GM20431 (cell line): ENCODE data around the gene GPR107.

Experiments
- in situ Hi-C: fragments of 300-500 bp; cut with MseI, MboI; formaldehyde crosslinking; loops from one replicate; pipeline ENCODE4 v1.15.0; 2020; ENCODE audit warnings: low sequenced_read_pairs; ENCODE audit not compliant: unreplicated experiment

Gene GPR107

GRCh38 chr9:130126721-130127433, 73.2 kb downstream of the GPR107 start:
- in situ Hi-C loops = no loop called here

GRCh38 chr9:130128251-130128650, 74.5 kb downstream of the GPR107 start:
- in situ Hi-C loops = no loop called here

- in situ Hi-C loops = no loop called here
Observed at GRCh38 chr9:130128733-130129431, 75.2 kb downstream of the GPR107 start.

GRCh38 chr9:130129432-130130061, 75.8 kb downstream of the GPR107 start:
- in situ Hi-C loops = no loop called here

GRCh38 chr9:130132746-130133145, 79.0 kb downstream of the GPR107 start:
- in situ Hi-C loops = no loop called here

- in situ Hi-C loops = no loop called here
Observed at GRCh38 chr9:130137081-130137640, 83.5 kb downstream of the GPR107 start.

- in situ Hi-C loops = no loop called here
Observed at GRCh38 chr9:130137641-130138081, 84.0 kb downstream of the GPR107 start.

- in situ Hi-C loops = no loop called here
Observed at GRCh38 chr9:130138171-130138653, 84.5 kb downstream of the GPR107 start.

- in situ Hi-C loops = no loop called here
Observed at GRCh38 chr9:130138791-130139190, 85.1 kb downstream of the GPR107 start.

- in situ Hi-C loops = no loop called here
Observed at GRCh38 chr9:130139251-130139650, 85.5 kb downstream of the GPR107 start.

- in situ Hi-C loops = no loop called here
Observed at GRCh38 chr9:130140706-130141105, 87.0 kb downstream of the GPR107 start.

- in situ Hi-C loops = no loop called here
Observed at GRCh38 chr9:130142056-130142455, 88.3 kb downstream of the GPR107 start.

- in situ Hi-C loops = no loop called here
Observed at GRCh38 chr9:130142641-130143040, 88.9 kb downstream of the GPR107 start.

- in situ Hi-C loops = no loop called here
Observed at GRCh38 chr9:130143279-130143893, 89.7 kb downstream of the GPR107 start.

- in situ Hi-C loops = no loop called here
Observed at GRCh38 chr9:130143958-130144366, 90.3 kb downstream of the GPR107 start.

- in situ Hi-C loops = no loop called here
Observed at GRCh38 chr9:130144703-130145102, 91.0 kb downstream of the GPR107 start.

GRCh38 chr9:130145658-130146057, 92.0 kb downstream of the GPR107 start:
- in situ Hi-C loops = no loop called here

GRCh38 chr9:130147198-130147597, 93.5 kb downstream of the GPR107 start:
- in situ Hi-C loops = no loop called here

GRCh38 chr9:130147910-130148309, 94.2 kb downstream of the GPR107 start:
- in situ Hi-C loops = no loop called here

GRCh38 chr9:130149031-130149430, 95.3 kb downstream of the GPR107 start:
- in situ Hi-C loops = no loop called here
